ENCODE measurements around the gene TOLLIP. TPM values are rescaled to one million over a fixed set of nuclear protein-coding genes. Genes with fewer than 3 reads are reported as not detected.

The TOLLIP gene
- polyA plus RNA-seq, 2 of the 4 experiments (the other 2 are of a cell fraction): 26.5 to 37.9 TPM

DNA sequence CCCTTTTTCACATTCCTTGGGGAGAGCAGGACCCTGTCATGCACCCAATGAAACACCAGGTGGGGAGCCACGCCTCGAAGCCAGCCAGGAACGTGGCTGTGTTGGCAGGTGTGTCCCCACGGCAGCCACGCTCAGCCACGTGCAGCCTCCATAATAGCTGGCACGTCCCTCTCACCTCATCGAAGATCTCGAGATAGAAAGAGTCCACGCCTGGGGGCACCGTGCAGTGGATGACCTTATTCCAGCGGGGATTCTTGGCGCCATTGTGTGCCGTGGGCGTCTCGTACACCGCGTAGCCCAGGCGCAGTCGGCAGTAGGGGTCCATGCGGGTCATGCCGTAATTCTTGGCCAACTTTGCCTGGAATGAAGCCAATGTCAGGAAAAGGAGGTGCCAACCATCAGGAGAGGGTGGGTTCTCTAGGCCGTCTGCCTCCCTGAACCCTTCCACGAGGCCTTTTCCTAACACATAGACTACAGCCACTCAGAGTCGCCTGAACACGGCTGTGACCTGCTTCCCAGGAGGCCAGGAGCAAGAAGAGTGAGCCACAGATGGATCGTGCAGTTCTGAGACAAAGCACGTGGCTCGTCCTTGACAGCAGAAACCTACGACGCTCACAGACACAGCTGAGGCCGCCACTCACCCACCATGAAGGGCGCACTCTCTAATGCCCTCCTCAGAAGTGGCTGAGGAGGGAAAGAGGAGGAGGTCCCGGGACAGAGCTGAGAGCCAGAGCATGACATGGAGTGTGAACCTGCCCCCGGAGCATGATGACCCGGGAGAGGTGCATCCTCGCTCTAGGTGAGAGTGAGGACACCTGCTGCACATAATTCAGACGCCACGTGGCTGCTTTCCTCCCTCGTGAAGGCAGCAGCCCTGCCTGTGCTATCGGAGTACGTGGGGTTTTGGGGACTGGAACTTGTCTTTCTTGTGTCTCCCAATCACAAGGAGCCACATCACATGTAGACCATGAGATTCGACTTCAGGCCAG is 19.1 kb downstream of the TOLLIP start:
- CTCF ChIA-PET: no interaction called here
- WGBS (ENCODE audit: missing lambda C conversion rate): 95% methylated on average over 40 of the region's 43 CpGs

DNA sequence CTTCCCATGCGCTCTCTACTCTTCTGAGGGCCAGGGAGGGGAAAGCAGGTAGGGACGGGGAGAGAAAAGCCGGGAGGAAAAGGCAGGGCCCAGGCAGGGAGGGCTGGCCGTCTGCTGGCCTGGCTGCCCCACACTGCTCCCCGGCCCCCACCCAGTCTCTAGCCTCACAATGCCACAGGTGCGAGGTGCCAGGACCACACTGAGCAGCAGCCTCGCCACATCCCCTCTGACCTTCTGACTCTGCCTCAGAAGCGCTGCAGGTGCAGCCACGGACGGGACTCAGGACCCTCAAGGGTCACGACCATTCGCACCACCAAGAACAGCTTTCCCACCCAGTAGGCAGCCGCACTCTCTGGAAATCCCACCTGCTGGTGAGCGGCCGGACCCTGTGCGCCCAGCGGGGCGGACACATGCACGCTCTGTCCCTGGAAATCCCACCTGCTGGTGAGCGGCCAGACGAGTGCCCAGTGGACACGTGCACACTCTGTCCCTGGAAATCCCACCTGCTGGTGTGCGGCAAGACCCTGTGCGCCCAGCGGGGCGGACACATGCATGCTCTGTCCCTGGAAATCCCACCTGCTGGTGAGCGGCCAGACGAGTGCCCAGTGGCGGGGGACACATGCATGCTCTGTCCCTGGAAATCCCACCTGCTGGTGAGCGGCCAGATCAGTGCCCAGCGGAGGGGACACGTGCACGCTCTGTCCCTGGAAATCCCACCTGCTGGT is 20.1 kb downstream of the TOLLIP start:
- H3K9me3 ChIP-seq: no peaks in the 10 kb centered on the region
- CTCF ChIA-PET: interaction anchor here (0.6 kb wide), 1 partner anchor 16 kb away, joined by 4 read pairs; no protein-coding TSS in a partner anchor
- no peak overlapping the region for H3K27ac ChIP-seq
- FAIRE-seq (no peak), DNase-seq (ENCODE audit: low read depth in 1 of 2, low spot score in 1 of 2) (no peak), ATAC-seq (no peak)
- no peak overlapping the region for H3K4me2 ChIP-seq
- no peak overlapping the region for H3K4me3 ChIP-seq
- WGBS (ENCODE audit: missing lambda C conversion rate): 94% methylated on average over 21 of the region's 33 CpGs
- POLR2A ChIA-PET: no interaction called here
- TF ChIP-seq, protein P1, sequence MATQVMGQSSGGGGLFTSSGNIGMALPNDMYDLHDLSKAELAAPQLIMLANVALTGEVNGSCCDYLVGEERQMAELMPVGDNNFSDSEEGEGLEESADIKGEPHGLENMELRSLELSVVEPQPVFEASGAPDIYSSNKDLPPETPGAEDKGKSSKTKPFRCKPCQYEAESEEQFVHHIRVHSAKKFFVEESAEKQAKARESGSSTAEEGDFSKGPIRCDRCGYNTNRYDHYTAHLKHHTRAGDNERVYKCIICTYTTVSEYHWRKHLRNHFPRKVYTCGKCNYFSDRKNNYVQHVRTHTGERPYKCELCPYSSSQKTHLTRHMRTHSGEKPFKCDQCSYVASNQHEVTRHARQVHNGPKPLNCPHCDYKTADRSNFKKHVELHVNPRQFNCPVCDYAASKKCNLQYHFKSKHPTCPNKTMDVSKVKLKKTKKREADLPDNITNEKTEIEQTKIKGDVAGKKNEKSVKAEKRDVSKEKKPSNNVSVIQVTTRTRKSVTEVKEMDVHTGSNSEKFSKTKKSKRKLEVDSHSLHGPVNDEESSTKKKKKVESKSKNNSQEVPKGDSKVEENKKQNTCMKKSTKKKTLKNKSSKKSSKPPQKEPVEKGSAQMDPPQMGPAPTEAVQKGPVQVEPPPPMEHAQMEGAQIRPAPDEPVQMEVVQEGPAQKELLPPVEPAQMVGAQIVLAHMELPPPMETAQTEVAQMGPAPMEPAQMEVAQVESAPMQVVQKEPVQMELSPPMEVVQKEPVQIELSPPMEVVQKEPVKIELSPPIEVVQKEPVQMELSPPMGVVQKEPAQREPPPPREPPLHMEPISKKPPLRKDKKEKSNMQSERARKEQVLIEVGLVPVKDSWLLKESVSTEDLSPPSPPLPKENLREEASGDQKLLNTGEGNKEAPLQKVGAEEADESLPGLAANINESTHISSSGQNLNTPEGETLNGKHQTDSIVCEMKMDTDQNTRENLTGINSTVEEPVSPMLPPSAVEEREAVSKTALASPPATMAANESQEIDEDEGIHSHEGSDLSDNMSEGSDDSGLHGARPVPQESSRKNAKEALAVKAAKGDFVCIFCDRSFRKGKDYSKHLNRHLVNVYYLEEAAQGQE (IDR thresholded peaks at IDR 0.05): no peak
- TF ChIP-seq RFX5 (IDR thresholded peaks at IDR 0.05) (no peak), JUNB (IDR thresholded peaks at IDR 0.05) (no peak), EP300 (IDR thresholded peaks at IDR 0.05) (no peak), KDM5A (IDR thresholded peaks at IDR 0.05) (no peak), MAFK (IDR thresholded peaks at IDR 0.05; ENCODE audit: partially characterized antibody) (no peak), MAZ (IDR thresholded peaks at IDR 0.05; ENCODE audit: borderline replicate concordance, low read depth, low read length) (no peak), HOXB5 (CRISPR knock-in tag; IDR thresholded peaks at IDR 0.05) (no peak)
- TF ChIP-seq, protein P2, sequence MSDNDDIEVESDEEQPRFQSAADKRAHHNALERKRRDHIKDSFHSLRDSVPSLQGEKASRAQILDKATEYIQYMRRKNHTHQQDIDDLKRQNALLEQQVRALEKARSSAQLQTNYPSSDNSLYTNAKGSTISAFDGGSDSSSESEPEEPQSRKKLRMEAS (IDR thresholded peaks at IDR 0.05): no peak
- no peaks in the 10 kb centered on the region for H3K4me1 ChIP-seq

More for the DNA sequence above, 19.1 kb downstream of the TOLLIP start:
- no peak for DNase-seq (ENCODE audit: low read depth in 1 of 2, low spot score in 1 of 2)
- H3K27ac ChIP-seq: no peak overlapping the region
- FAIRE-seq: no peak
- H3K4me3 ChIP-seq: no peak overlapping the region
- TF ChIP-seq EHF (CRISPR knock-in tag; IDR thresholded peaks at IDR 0.05): no peak
- TF ChIP-seq, protein P1 (IDR thresholded peaks at IDR 0.05): no peak
- no peak for TF ChIP-seq BHLHE40 (IDR thresholded peaks at IDR 0.05; ENCODE audit: low read depth, low read length)
- no peak for TF ChIP-seq HOXA7 (CRISPR knock-in tag; IDR thresholded peaks at IDR 0.05)
- TF ChIP-seq RNF2 (IDR thresholded peaks at IDR 0.05; ENCODE audit: borderline replicate concordance, low read depth): no peak
- TF ChIP-seq, protein P3, sequence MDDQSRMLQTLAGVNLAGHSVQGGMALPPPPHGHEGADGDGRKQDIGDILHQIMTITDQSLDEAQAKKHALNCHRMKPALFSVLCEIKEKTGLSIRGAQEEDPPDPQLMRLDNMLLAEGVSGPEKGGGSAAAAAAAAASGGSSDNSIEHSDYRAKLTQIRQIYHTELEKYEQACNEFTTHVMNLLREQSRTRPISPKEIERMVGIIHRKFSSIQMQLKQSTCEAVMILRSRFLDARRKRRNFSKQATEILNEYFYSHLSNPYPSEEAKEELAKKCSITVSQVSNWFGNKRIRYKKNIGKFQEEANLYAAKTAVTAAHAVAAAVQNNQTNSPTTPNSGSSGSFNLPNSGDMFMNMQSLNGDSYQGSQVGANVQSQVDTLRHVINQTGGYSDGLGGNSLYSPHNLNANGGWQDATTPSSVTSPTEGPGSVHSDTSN (IDR thresholded peaks at IDR 0.05): no peak
- no peak for TF ChIP-seq ZNF302 (CRISPR knock-in tag; IDR thresholded peaks at IDR 0.05)
- no peak for TF ChIP-seq CBX8 (IDR thresholded peaks at IDR 0.05)
- TF ChIP-seq ZSCAN20 (CRISPR knock-in tag; IDR thresholded peaks at IDR 0.05): no peak
- TF ChIP-seq CBX2 (IDR thresholded peaks at IDR 0.05; ENCODE audit: borderline replicate concordance, low read depth): no peak
- TF ChIP-seq NPAS2 (CRISPR knock-in tag; IDR thresholded peaks at IDR 0.05; ENCODE audit: borderline replicate concordance): no peak
- POLR2A ChIA-PET: no interaction called here
- no peaks in the 10 kb centered on the region for H3K9me3 ChIP-seq
- ATAC-seq: no peak
- H3K4me2 ChIP-seq: no peak overlapping the region
- H3K4me1 ChIP-seq: no peaks in the 10 kb centered on the region

All from A549 (cell line).